Epidermal melanocyte (primary cell): ENCODE results near the gene CORO1A.
"Not testable (repeated sequence)": the region's sequence is repeated elsewhere in the genome, so short reads cannot be mapped to it uniquely, and the experiment has no call there.

Source experiments
- DNase-seq: peaks from one replicate; pipeline ENCODE4 v3.0.0; 2011; ENCODE audit warnings: low spot score; ENCODE audit not compliant: insufficient read length

CORO1A gene

DNA sequence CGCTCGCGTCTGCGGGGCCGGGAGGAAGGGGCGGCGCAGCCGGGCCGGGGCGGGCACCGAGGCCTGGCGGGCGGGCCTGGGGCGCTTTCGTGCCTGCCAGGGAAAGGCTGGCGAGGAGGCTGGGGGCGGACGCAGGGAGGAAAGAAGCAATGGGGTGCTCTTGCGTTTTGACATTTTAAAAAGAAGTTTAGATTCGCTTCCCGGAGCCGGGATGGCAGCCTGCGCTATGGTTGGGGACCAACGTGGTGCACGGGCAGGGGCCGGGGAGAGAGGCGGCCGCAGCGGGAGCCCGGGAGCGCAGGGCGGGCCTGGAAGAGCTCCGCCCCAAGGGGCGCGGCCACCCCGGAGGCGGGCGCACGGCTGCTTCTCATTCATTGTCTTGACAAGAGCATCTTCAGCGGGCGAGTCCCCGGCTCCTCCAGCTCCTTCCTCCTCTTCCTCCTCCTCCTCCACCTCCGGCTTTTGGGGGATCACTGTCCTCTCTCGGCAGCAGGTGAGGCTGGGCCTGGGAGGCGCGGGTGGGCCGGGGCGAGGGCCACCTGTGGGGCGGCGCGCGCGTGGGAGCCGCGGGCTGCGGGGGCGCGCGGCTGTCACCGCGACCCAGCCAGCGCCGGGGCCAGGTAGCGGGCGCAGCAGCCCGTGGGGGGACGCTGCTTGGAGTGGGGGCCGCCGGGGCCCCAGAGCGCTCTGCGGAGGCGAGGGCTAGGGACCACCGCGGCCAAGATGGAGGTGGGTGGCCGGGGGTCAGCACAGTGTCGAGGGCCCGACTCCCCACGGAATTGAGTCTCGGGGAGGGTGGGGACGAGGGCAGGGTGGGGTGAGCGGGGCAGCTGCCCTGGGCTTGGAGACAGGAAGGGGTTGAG is at the start of gene CORO1A:
Gene CORO1A (plus strand): TSS at position 370 of the 863 bp plus-strand sequence. CDS start 1,608 bp downstream, outside the sequence.
- DNase-seq, result peak; percentile 74

DNA sequence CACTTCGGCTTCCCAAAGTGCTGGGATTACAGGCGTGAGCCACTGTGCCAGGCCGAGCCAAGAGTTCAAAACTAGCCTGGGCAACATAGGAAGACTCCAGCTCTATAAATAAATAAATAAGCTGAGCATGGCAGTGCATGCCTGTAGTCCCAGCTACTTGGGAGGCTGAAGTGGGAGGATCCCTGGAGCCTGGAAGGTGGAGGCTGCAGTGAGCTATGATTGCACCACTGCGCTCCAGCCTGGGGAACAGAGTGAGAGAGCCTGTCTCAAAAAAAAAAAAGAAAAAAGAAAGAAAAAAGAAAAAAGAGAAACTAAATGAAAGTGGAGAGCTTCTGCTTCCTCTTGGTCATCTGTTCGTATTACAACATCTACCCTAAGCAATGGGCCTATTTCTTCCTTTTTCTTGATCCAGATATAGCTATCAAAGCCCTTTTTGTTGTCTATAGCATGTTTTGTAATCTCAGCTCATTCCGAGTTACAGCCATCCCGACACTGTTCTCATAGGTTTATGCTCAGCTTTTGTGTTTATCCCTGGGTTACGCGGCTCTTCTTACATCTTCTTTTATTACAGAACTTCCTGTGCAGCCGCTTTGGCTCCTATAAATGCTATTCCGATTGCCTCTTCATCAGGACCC is 46.3 kb upstream of the CORO1A start:
- no peak for DNase-seq

DNA sequence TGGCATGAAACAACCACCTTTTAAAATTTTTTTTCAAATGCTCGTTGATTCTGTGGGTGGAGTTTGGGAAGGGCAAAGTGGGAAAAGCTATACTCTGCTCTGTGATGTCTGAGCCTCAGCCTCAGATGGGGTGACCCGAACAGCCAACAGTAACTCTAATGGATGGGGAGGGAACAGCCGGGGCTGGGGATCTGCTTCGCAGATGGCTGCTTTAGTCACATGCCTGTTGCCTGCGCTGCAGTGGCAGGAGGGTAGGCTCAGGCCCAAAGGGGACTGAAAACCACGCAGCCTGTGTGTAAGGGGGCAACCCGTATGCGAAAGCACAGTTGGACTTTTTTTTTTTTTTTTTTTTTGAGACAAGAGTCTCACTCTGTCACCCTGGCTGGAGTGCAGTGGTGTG is 45.5 kb upstream of the CORO1A start:
- no peak for DNase-seq

DNA sequence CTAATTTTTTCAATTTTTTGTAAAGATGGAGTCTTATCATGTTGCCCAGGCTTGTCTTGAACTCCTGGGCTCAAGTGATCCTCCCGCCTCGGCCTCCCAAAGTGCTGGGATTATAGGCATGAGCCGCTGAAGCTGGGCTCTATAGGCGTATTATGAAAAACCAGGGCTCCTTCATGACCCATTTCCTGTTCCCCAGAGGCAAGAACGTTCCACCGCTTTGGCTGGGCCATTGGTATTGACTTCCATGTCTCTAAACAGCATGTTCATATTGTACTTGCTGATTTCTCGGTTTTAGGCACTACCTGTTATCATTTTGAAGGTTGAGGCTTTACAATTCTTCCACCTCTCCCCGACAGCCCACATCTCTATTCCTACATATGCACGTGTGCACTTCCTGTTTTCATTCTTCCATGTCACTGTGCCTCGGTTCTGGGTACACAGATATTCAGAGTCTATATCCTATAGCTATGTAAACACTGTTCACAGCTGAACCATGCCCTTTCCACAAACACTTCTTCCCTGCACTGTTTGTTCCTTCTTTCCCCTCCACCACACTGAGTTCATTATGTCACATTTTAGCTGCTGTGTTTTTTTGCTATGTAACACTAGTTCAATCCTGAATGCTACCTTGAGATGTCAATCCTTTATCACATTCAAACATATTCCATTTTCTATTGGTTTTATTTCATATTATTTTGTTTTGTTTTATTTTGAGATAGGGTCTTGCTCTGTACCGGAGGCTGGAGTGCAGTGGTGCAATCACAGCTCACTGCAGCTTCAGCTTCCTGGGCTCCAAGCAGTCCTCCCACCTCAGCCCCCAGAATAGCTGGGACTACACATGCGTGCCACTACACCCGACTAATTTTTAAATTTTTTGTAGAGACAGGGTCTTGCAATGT is 43.6 kb upstream of the CORO1A start:
- DNase-seq, result no peak

DNA sequence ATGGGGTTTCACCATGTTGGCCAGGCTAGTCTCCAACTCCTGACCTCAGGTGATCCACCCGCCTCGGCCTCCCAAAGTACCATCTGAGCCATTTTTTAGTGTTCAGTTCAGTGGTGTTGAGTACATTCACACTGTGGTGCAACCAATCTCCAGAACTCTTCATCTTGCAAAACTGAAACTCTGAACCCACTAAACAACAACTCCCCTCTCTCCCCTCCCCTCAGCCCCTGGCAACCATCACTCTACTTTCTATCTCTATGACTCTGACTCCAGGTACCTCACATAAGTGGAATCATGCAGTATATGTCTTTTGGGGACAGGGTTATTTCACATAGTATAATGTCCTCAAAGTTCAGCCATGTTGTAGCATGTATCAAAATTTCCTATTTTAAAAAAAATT is 41.7 kb upstream of the CORO1A start:
- no peak for DNase-seq

DNA sequence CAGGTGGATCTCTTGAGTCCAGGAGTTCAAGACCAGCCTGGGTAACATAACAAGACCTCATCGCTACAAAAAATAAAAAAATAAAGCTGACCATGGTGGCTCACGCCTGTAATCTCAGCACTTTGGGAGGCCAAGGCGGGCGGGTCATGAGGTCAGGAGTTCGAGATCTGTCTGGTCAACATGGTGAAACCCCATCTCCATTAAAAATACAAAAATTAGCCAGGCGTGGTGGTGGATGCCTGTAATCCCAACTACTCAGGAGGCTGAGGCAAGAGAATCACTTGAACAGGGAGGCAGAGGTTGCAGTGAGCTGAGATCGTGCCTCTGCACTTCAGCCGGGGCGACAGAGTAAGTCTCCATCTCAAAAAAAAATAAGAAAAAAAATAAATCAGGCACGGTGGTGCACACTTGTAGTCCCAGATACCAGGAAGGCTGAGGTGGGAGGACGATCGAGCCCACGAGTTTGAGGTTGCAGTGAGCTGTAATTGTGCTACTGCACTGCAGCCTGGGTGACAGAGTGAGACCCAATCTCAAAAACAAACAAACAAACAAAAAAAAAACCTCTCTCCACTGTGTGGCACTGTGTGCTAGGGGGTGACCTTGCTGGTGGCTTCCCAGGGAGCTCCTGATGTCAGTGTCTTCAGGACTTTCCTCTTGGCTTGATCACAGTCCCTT is 40.6 kb upstream of the CORO1A start:
- no peak for DNase-seq

DNA sequence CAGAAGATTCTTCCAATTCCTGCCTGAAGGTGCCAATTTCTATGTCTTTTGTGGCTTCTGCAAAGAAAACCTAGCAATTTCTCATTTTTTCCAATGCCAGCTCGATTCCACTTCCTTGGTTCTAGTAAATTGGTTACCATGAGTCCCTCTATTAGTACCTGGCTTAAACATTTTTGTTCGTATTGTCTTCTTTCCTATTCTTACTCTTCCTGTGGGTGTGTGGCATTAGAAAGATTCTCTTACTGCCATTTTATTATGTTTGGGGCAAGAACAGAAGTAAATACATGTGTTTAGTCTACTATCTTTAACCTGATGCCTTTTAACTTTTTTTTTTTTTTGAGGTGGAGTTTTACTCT is 40.1 kb upstream of the CORO1A start:
- DNase-seq, result no peak

DNA sequence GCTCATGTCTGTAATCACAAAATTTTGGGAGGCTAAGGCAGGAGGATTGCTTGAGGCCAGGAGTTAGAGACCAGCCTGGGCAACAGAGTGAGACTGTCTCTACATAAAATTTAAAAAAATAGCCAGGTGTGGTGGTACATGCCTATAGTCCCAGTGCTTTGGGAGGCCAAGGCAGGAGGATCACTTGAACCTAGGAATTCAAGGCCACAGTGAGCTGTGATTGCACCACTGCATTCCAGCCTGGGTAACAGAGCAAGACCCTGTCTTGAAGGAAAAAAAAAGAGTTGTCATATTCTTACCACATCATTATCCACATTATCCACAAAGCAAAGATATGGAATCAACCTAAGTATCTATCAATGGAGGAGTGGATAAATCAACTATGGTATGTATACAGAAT is 39.4 kb upstream of the CORO1A start:
- DNase-seq, result no peak

DNA sequence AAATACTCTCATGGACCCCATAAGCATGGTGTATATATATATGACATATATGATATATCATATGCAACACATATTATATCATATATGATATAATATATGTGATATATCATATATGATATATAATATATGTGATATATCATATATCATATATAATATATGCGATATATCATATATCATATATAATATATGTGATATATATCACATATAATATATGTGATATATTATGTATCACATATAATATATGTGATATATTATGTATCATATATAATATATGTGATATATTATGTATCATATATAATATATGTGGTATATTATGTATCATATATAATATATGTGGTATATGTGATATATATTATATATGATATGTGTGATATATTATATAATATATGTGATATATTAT is 38.5 kb upstream of the CORO1A start:
- no peak for DNase-seq

DNA sequence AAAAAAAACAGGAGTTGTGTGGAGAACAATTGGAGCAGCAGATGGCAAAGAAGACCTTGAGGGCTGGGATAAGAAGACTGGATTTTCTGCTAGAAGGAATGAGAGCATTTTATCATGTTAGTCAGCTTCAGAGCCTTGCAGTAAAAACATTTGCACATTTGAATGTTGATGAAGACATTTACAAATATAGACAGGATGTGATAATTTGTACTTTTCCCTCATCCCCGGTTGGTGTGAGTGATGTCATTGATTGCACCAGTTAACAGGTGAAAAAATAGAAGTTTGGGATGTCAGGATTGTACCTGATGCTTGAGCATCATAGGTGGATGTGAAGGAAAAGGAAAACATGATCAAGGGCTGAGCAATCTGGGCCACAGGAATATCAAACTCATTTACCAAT is 37.7 kb upstream of the CORO1A start:
- no peak for DNase-seq

DNA sequence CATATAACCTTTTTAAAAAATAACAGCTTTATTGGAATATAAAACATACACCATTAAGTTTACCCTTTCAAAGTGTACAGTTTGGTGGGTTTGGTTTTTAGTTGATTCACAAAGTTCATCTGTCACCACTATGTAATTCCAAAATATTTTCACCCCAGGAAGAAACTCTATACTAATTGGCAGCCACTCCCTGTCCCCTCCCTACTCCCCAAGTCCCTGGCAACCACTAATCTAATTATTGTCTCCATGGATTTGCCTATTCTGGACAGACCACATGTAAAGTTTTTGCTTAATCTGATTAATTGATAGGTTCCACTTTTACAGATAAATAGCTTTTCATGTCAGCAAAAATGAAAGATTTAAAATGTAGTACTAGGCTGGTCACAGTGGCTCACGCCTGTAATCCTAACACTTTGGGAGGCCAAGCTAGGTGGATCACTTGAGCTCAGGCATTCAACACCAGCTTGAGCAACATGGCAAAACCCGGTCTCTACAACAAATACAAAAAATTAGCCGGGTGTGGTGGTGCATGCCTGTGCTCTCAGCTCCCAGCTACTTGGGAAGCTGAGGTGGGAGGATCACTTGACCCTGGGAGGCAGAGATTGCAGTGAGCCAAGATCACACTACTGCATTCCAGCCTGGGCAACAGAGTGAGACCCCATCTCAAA is 35.4 kb upstream of the CORO1A start:
- no peak for DNase-seq

DNA sequence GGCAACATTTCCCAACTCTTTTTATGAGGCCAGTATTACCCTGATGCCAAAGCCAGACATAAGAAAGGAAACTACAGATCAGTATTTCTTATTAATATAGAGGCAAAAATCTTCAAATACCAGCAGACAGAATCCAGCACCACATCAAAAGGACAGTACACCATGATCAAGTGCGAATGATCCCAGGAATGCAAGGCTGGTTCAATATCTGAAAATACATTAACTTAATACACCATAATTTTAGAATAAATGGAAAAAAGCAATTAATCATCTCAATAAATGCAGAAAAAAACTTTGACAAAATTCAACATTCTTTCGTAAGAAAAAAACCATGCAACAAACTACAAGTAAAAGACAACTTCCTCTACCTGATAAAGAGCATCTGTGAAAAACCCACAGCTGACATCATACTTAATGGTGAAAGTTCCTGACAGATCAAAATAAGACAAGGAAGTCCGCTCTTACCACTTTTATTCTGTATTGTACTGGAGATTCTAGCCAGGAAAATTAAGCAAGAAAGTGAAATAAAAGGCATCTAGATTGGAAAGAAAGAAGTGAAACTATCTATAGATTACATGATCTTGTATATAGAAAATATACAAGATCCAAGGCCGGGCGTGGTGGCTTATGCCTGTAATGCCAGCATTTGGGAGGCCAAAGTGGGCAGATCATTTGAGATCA is 34.0 kb upstream of the CORO1A start:
- DNase-seq, result no peak

DNA sequence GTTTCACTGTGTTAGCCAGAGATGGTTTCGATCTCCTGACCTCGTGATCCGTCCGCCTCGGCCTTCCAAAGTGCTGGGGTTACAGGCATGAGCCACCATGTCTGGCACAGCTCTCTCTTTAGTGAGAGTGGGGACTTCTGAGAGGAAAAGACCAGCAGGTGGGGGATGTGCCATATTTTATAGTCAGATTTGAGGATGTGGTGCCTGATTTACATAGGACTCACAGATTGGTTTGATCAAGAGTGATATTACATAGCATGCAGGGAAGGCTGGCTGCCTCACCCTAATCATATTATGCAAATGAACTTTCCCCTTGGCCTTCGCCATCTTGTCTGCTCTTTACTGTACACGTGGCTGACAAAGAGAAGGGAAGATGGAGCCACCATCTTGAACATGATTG is 32.3 kb upstream of the CORO1A start:
- no peak for DNase-seq

DNA sequence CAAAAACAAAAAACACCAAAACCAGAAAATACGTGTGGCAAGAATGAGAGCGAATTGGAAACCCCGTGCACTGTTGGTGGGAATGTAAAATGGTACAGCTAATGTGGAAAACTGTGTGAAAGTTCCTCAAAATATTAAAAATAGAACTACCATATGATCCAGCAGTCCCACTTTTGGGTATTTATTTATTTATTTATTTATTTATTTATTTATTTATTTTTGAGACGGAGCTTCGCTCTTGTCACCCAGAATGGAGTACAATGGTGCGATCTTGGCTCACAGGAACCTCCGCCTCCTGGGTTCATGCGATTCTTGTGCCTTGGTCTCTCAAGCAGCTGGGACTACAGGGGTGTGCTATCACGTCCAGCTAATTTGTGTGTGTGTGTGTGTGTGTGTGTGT is 30.9 kb upstream of the CORO1A start:
- no peak for DNase-seq

DNA sequence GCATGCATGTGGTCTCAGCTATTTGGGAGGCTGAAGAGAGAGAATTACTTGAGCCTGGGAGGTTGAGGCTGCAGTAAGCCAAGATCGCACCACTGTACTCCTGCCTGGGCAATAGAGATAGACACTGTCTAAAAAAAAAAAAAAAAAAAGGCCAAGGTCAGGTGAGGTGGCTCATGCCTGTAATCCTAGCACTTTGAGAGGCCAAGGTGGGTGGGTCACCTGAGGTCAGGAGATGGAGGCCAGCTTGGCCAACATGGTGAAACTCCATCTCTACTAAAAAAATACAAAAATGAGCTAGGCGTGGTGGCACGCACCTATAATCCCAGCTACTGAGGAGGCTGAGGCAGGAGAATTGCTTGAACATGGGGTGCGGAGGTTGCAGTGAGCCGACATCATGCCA is 28.2 kb upstream of the CORO1A start:
- DNase-seq, result no peak

DNA sequence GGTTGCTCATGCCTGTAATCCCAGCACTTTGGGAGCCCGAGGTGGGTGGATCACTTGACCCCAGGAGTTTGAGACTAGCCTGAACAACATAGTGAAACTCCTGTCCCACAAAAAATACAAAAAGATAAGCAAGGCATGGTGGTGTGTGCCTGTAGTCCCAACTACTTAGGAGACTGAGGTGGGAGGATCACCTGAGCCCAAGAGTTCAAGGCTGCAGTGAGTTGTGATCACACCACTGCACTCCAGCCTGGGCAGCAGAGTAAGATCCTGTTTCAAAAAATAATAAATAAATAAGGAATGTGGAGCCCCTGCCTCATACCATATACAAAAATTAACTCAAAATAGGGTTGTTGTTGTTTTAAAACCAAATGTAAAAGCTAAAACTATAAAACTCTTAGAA is 26.2 kb upstream of the CORO1A start:
- DNase-seq, result no peak

DNA sequence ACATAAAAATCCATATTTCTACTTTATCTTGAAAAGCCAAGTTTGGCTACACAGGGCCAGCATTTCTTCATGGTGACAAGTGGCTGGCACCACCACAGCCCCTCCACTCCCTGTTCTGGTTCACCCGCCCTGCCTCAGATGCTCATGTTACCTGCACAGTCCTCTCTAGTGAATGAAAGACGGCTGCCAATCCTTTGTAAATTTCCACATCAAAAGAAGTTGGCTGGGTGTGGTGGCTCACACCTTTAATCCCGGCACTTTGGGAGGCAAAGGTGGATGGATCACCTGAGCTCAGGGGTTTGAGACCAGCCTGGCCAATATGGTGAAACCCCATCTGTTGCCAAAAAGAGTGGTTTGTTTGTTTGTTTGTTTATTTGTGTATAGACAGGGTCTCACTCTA is 19.9 kb upstream of the CORO1A start:
- DNase-seq, result no peak

DNA sequence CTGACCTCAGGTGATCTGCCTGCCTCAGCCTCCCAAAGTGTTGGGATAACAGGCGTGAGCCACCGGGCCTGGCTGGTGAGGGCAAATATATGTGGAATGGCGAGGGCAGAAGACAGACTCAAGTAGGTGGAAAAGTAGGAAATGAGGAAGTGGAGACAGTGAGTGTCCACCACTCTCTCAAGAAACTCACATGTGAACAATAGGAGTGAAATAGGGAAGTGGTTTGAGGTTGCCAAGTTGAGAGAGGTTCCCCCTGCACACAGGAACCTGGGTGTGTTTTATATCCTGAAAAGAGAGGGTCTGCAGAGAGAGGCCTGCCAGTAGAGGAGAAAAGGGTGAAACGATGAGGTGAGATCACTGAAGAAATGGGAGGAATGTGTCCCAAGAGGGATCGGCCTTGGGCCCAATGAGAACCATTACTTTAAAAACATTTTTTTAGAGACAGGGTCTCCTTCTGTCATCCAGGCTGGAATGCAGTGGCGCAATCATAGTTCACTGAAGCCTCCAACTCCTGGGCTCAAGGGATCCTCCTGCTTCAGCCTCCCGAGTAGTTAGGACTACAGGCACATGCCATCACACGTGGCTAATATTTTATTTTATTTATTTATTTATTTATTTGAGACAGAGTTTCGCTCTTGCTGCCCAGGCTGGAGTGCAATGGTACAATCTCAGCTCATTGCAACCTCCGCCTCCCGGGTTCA is 17.1 kb upstream of the CORO1A start:
- DNase-seq, result no peak

DNA sequence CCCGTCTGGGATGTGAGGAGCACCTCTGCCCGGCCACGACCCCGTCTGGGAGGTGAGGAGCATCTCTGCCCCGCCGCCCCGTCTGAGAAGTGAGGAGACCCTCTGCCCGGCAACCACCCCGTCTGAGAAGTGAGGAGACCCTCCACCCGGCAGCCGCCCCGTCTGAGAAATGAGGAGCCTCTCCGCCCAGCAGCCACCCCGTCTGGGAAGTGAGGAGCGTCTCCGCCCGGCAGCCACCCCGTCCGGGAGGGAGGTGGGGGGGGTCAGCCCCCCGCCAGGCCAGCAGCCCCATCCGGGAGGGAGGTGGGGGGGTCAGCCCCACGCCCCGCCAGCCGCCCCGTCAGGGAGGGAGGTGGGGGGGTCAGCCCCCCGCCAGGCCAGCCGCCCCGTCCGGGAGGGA is 14.7 kb upstream of the CORO1A start:
- DNase-seq, result not testable (repeated sequence)

DNA sequence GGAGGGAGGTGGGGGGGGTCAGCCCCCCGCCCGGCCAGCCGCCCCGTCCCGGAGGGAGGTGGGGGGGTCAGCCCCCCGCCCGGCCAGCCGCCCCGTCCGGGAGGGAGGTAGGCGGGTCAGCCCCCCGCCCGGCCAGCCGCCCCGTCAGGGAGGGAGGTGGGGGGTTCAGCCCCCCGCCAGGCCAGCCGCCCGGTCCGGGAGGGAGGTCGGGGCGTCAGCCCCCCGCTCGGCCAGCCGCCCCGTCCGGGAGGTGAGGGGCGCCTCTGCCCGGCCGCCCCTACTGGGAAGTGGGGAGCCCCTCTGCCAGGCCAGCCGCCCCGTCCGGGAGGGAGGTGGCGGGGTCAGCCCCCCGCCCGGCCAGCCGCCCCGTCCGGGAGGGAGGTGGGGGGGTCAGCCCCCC is 14.0 kb upstream of the CORO1A start:
- DNase-seq, result not testable (repeated sequence)
